ENCODE results near the gene PDIA5. TPM values are rescaled to one million over a fixed set of nuclear protein-coding genes. Genes with fewer than 3 reads are reported as not detected.

The PDIA5 gene
- total and polyA plus RNA-seq, 2 donors (not counting 1 experiment from before 2014, with no cell fraction given) = 2.6 to 3.8 TPM

GRCh38 chr3:123119388-123119787 is 52.6 kb downstream of the PDIA5 start:
- no peak overlapping the region for H3K27ac Mint-ChIP-seq
- no peak for TF ChIP-seq CTCF (IDR thresholded peaks at IDR 0.05)
- no peak for TF ChIP-seq EZH2 (IDR thresholded peaks at IDR 0.05; ENCODE audit: borderline replicate concordance, insufficient read depth, low read depth, low read length, poor library complexity, severe bottlenecking)
- ATAC-seq (ENCODE audit: low read depth) = no peak
- Histone ChIP-seq H4K20me1 (ENCODE audit: control insufficient read depth, insufficient read depth, low read length, poor library complexity, severe bottlenecking) (no peaks in the 10 kb centered on the region), H3K9ac (ENCODE audit: low read length) (no peak overlapping the region), H3K4me3 (ENCODE audit: control extremely low read depth in 1 of 5, extremely low read depth in 1 of 5, insufficient read depth in 1 of 5, low read depth in 2 of 5, low read length in 4 of 5) (no peak overlapping the region), H3K4me2 (replicated peaks; ENCODE audit: low read depth, low read length, poor library complexity, severe bottlenecking) (no peak overlapping the region), H3K27ac (ENCODE audit: low read length in 2 of 2) (no peak overlapping the region), H3K36me3 (replicated peaks in 1 of 2; ENCODE audit: control extremely low read depth in 1 of 2, control insufficient read depth in 1 of 2, extremely low read depth in 1 of 2, insufficient read depth in 2 of 2, low read length in 1 of 2) (peaks cover 0 to 11% of the 10 kb centered on the region in 2 experiments), H3K79me2 (ENCODE audit: control insufficient read depth, insufficient read depth, low read length) (no peaks in the 10 kb centered on the region), H2AFZ (ENCODE audit: insufficient read depth, low read depth, low read length, poor library complexity, severe bottlenecking) (no peak overlapping the region), H3K9me3 (ENCODE audit: control extremely low read depth in 1 of 3, control insufficient read depth in 2 of 3, insufficient read depth in 1 of 3, low read length in 2 of 3) (no peaks in the 10 kb centered on the region), H3K4me1 (ENCODE audit: control insufficient read depth in 2 of 2, insufficient read depth in 2 of 2, low read length in 2 of 2) (peaks cover 4% of the 10 kb centered on the region in 2 donors), H3K27me3 (replicated peaks in 1 of 4; ENCODE audit: control extremely low read depth in 1 of 4, control insufficient read depth in 3 of 4, insufficient read depth in 4 of 4, low read length in 3 of 4) (no peaks in the 10 kb centered on the region)
- H3K4me1 Mint-ChIP-seq = peaks cover 5% of the 10 kb centered on the region
- WGBS (ENCODE audit: insufficient coverage) = 100% methylated on average over 2 of the region's 4 CpGs
- H3K4me3 Mint-ChIP-seq = no peak overlapping the region
- intact Hi-C loops (cut with micrococcal nuclease) = no loop called here
- DNase-seq = no peak
- H3K9me3 Mint-ChIP-seq (ENCODE audit: insufficient read depth) = no peaks in the 10 kb centered on the region
- CTCF ChIA-PET = no interaction called here
- POLR2A ChIA-PET = no interaction called here
- H3K27me3 Mint-ChIP-seq = no peaks in the 10 kb centered on the region

GRCh38 chr3:123119802-123120201 is 53.0 kb downstream of the PDIA5 start:
- POLR2A ChIA-PET = no interaction called here

More at GRCh38 chr3:123119802-123120201, 53.0 kb downstream of the PDIA5 start:
- Mint-ChIP-seq H3K27me3 (no peaks in the 10 kb centered on the region), H3K4me3 (no peak overlapping the region), H3K9me3 (ENCODE audit: insufficient read depth) (no peaks in the 10 kb centered on the region), H3K27ac (no peak overlapping the region), H3K4me1 (peaks cover 2% of the 10 kb centered on the region)
- CTCF ChIA-PET = no interaction called here
- Histone ChIP-seq H3K4me1 (ENCODE audit: control insufficient read depth in 2 of 2, insufficient read depth in 2 of 2, low read length in 2 of 2) (no peaks in the 10 kb centered on the region), H3K27me3 (replicated peaks in 1 of 4; ENCODE audit: control extremely low read depth in 1 of 4, control insufficient read depth in 3 of 4, insufficient read depth in 4 of 4, low read length in 3 of 4) (no peaks in the 10 kb centered on the region), H4K20me1 (ENCODE audit: control insufficient read depth, insufficient read depth, low read length, poor library complexity, severe bottlenecking) (no peaks in the 10 kb centered on the region), H3K4me2 (replicated peaks; ENCODE audit: low read depth, low read length, poor library complexity, severe bottlenecking) (no peak overlapping the region), H3K27ac (ENCODE audit: low read length in 2 of 2) (no peak overlapping the region), H3K4me3 (ENCODE audit: control extremely low read depth in 1 of 5, extremely low read depth in 1 of 5, insufficient read depth in 1 of 5, low read depth in 2 of 5, low read length in 4 of 5) (no peak overlapping the region), H3K36me3 (replicated peaks in 1 of 2; ENCODE audit: control extremely low read depth in 1 of 2, control insufficient read depth in 1 of 2, extremely low read depth in 1 of 2, insufficient read depth in 2 of 2, low read length in 1 of 2) (peaks cover 0 to 11% of the 10 kb centered on the region in 2 experiments), H3K9me3 (ENCODE audit: control extremely low read depth in 1 of 3, control insufficient read depth in 2 of 3, insufficient read depth in 1 of 3, low read length in 2 of 3) (no peaks in the 10 kb centered on the region), H2AFZ (ENCODE audit: insufficient read depth, low read depth, low read length, poor library complexity, severe bottlenecking) (no peak overlapping the region), H3K9ac (ENCODE audit: low read length) (no peak overlapping the region), H3K79me2 (ENCODE audit: control insufficient read depth, insufficient read depth, low read length) (no peaks in the 10 kb centered on the region)
- 97% methylated on average over 5 of the region's 5 CpGs for WGBS (ENCODE audit: insufficient coverage)
- DNase-seq = no peak
- intact Hi-C loops (cut with micrococcal nuclease) = no loop called here
- TF ChIP-seq EZH2 (IDR thresholded peaks at IDR 0.05; ENCODE audit: borderline replicate concordance, insufficient read depth, low read depth, low read length, poor library complexity, severe bottlenecking) (no peak), CTCF (IDR thresholded peaks at IDR 0.05) (no peak)
- no peak for ATAC-seq (ENCODE audit: low read depth)
